RWPE2 (cell line): Measurements from ENCODE around the gene MAN1A1.

Experiments
- ATAC-seq: fragments of 200-7000 bp; cut with Tn5 transposase; 3 replicates; pipeline ENCODE4 v1.9.1; 2021; ENCODE audit warnings: low read depth
- DNase-seq: peaks from one replicate; pipeline ENCODE4 v3.0.0-alpha.2; 2020; ENCODE audit warnings: low spot score
- H3K27ac ChIP-seq: fragments of 450-650 bp; 2 replicates; pipeline ENCODE4 v1.5.1; 2017; ENCODE audit warnings: mild to moderate bottlenecking; ENCODE audit not compliant: poor library complexity, severe bottlenecking
- H3K27me3 ChIP-seq: fragments of 250-450 bp; sonication (Bioruptor Pico); 2 replicates; pipeline ENCODE4 v1.5.1; 2021; ENCODE audit warnings: mild to moderate bottlenecking, moderate library complexity; ENCODE audit not compliant: insufficient read depth, poor library complexity, severe bottlenecking
- H3K36me3 ChIP-seq: fragments of 250-450 bp; sonication (Bioruptor Pico); 2 replicates; pipeline ENCODE4 v1.5.1; 2020; ENCODE audit warnings: low read depth, mild to moderate bottlenecking, moderate library complexity
- H3K4me1 ChIP-seq: fragments of 250-450 bp; sonication (Bioruptor Pico); 2 replicates; pipeline ENCODE4 v1.5.1; 2021; ENCODE audit warnings: mild to moderate bottlenecking, moderate library complexity; ENCODE audit not compliant: insufficient read depth, poor library complexity, severe bottlenecking
- H3K4me3 ChIP-seq: fragments of 250-450 bp; sonication (Bioruptor Pico); 2 replicates; pipeline ENCODE4 v1.5.1; 2021; ENCODE audit warnings: mild to moderate bottlenecking, moderate library complexity; ENCODE audit not compliant: severe bottlenecking
- H3K9me3 ChIP-seq: fragments of 250-450 bp; sonication (Bioruptor Pico); 2 replicates; pipeline ENCODE4 v1.5.1; 2021; ENCODE audit warnings: mild to moderate bottlenecking, moderate library complexity; ENCODE audit not compliant: severe bottlenecking
- CTCF ChIP-seq: fragments of 450-650 bp; IDR thresholded peaks from one replicate; pipeline ENCODE4 v1.5.1; 2017; ENCODE audit warnings: mild to moderate bottlenecking, moderate library complexity; ENCODE audit not compliant: poor library complexity, severe bottlenecking

MAN1A1 gene

DNA sequence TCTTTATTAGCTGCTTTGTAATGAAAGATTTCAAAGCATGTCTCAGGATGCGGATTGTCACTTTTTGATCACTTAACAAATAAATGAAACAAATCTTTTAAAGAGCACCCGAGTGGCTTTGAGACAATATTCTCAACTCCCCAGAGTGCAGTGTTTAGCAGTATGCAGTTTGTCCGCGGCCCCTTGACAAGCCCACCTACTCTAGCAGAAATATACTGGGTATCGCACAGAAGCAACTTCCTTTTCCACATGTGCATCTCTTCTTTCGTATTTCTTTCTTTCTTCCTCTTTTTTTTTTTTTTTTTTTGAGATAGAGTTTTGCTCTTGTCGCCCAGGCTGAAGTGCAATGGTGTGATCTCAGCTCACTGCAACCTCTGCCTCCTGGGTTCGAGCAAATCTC, 186.6 kb downstream of the MAN1A1 start:
- TF ChIP-seq CTCF = no peak
- no peak for DNase-seq
- H3K27ac ChIP-seq = no peak overlapping the region
- ATAC-seq = no peak
- no peak overlapping the region for H3K4me3 ChIP-seq
- H3K9me3 ChIP-seq = no peaks in the 10 kb centered on the region
- H3K36me3 ChIP-seq = no peaks in the 10 kb centered on the region
- H3K4me1 ChIP-seq = no peaks in the 10 kb centered on the region
- H3K27me3 ChIP-seq = peaks cover 6% of the 10 kb centered on the region

DNA sequence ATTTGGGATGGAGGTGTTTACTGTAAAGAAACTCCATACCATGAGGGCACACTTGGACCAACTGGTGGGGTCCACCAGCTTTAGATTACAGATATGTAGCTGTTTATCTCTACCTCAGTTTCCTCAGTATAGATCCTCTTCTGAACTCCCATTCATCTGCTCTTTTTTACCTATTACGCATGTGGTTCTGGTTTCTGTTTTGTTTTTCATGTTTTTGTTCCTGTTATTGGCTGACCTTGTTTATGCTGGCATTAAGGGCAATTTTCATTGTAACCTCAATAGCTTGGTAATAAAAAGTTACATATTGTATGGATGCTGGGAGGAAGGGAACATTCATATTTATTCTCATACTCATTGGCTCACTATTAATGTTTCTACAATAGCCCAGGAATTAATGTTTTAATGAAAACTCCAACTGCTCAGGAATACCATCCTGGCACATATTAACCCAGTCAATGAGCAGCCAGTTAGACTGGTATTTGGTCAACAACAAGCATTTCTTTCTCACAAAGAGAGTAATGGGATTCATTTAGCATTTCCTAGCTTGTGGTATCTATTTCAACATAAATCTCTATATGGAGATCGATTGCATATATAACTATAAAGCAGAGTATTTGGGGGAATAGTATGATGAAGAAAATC, 187.3 kb downstream of the MAN1A1 start:
- Histone ChIP-seq H3K4me1 (no peaks in the 10 kb centered on the region), H3K27ac (no peak overlapping the region), H3K4me3 (no peak overlapping the region), H3K36me3 (no peaks in the 10 kb centered on the region), H3K27me3 (peaks cover 6% of the 10 kb centered on the region), H3K9me3 (no peaks in the 10 kb centered on the region)
- DNase-seq (no peak), ATAC-seq (no peak)
- TF ChIP-seq CTCF = no peak

- H3K9me3 ChIP-seq = no peaks in the 10 kb centered on the region
- no peak for DNase-seq
- H3K4me1 ChIP-seq = no peaks in the 10 kb centered on the region
- TF ChIP-seq CTCF = no peak
- no peak for ATAC-seq
- no peak overlapping the region for H3K4me3 ChIP-seq
- no peaks in the 10 kb centered on the region for H3K36me3 ChIP-seq
- peaks cover 6% of the 10 kb centered on the region for H3K27me3 ChIP-seq
- no peak overlapping the region for H3K27ac ChIP-seq
These were observed 188.1 kb downstream of the MAN1A1 start for GRCh38 chr6:119161438-119161837.

GRCh38 chr6:119160911-119161310, 188.7 kb downstream of the MAN1A1 start:
- TF ChIP-seq CTCF = no peak
- DNase-seq (no peak), ATAC-seq (no peak)
- no peaks in the 10 kb centered on the region for H3K36me3 ChIP-seq
- H3K9me3 ChIP-seq = no peaks in the 10 kb centered on the region
- peaks cover 3% of the 10 kb centered on the region for H3K27me3 ChIP-seq
- no peaks in the 10 kb centered on the region for H3K4me1 ChIP-seq
- no peak overlapping the region for H3K27ac ChIP-seq
- no peak overlapping the region for H3K4me3 ChIP-seq

- no peak overlapping the region for H3K27ac ChIP-seq
- no peaks in the 10 kb centered on the region for H3K4me1 ChIP-seq
- no peaks in the 10 kb centered on the region for H3K36me3 ChIP-seq
- no peak for ATAC-seq
- no peak overlapping the region for H3K4me3 ChIP-seq
- no peak for DNase-seq
- no peaks in the 10 kb centered on the region for H3K27me3 ChIP-seq
- TF ChIP-seq CTCF = no peak
- no peaks in the 10 kb centered on the region for H3K9me3 ChIP-seq
These were observed 191.3 kb downstream of the MAN1A1 start for GRCh38 chr6:119158057-119158848.
